Psoas muscle (tissue), 8 donors: ENCODE data around the gene NDUFV1. TPM values are rescaled to one million over a fixed set of nuclear protein-coding genes. Genes with fewer than 3 reads are reported as not detected.

Source experiments
- ATAC-seq, 4 donors: fragments of 200-7000 bp; cut with Tn5 transposase; one replicate each; pipeline ENCODE4 v1.9.1; 2020; ENCODE audit warnings: moderate library complexity in 3 of 4, mild to moderate bottlenecking in 2 of 4
- DNase-seq, 2 donors: peaks; one replicate each; pipeline ENCODE4 v3.0.0-alpha.2; 2020
- H3K27ac ChIP-seq: fragments of 200-600 bp; one replicate; pipeline ENCODE4 v1.8.0; 2022
- H3K27me3 ChIP-seq, 3 donors: fragments of 200-600 bp in 1 of 3; one replicate each; pipeline versions ENCODE4 v1.6.1 to v1.8.0; 2013 to 2022; ENCODE audit warnings: low read length in 2 of 3, mild to moderate bottlenecking in 2 of 3, moderate library complexity in 1 of 3; ENCODE audit not compliant: insufficient read depth in 3 of 3
- H3K36me3 ChIP-seq, 2 donors: fragments of 200-600 bp in 1 of 2; one replicate each; pipeline versions ENCODE4 v1.6.1 to v1.8.0; 2013 to 2022; ENCODE audit warnings: low read depth in 1 of 2, mild to moderate bottlenecking in 1 of 2, moderate library complexity in 1 of 2; ENCODE audit not compliant: insufficient read depth in 1 of 2
- H3K4me1 ChIP-seq: fragments of 200-600 bp; one replicate; pipeline ENCODE4 v1.8.0; 2022
- H3K4me3 ChIP-seq: fragments of 200-600 bp; one replicate; pipeline ENCODE4 v1.8.0; 2022; ENCODE audit warnings: mild to moderate bottlenecking
- H3K9me3 ChIP-seq: fragments of 200-600 bp; one replicate; pipeline ENCODE4 v1.8.0; 2022
- WGBS, 3 donors: extraction: QIAGEN DNeasy Blood & Tissue Kit; methylation state at CpG; one replicate each; pipeline versions ENCODE4 v1.1.6 to v1.1.7; 2013; 5-methylcytosine and 5-hydroxymethylcytosine counted together
- intact Hi-C, 2 donors: fragments of 100-400 bp; cut with DNase I; formaldehyde crosslinking; loops; one replicate each; pipeline versions ENCODE4 v1.11.0 to v1.14.2; 2022
- polyA plus RNA-seq, 3 donors: library from polyadenylated mRNA; stranded (reverse); fragments of 200-250 nt; gene quantifications; one replicate each; pipeline ENCODE4 v1.2.3, GENCODE V29; 2013
- total RNA-seq, 4 donors: library from RNA; stranded (reverse); fragmentation: NEBNext Ultra II Directional in 2 of 4; extraction: Animal tissue kit (Norgen Biotek cat#: 25700) in 2 of 4; gene quantifications; one replicate each; pipeline versions ENCODE4 v1.2.1 to v1.2.4, GENCODE V29; 2021 to 2023
- TF ChIP-seq, protein P1 (sequence below): fragments of 200-600 bp; IDR thresholded peaks from one replicate; pipeline ENCODE4 v1.8.0; 2022; ENCODE audit warnings: antibody characterized with exemption
- donor health status: healthy with polysubstance abuse.
- donor health status: DM: no; HTN: no; CAD: no; lungs with moderate emphysema.
- donor health status: Bipolar disorder and iron deficiency.
- donor health status: healthy.
- donor health status: DM: yes; HTN: yes; CAD: no.
- donor health status: DM: no; HTN: no; CAD: no.
- donor health status: DM: no; HTN: no; CAD: no.
- donor health status: DM: yes; HTN: yes; CAD: no.

Gene NDUFV1
- total and polyA plus RNA-seq, 7 donors, result 248 to 413 (median 332) TPM

DNA sequence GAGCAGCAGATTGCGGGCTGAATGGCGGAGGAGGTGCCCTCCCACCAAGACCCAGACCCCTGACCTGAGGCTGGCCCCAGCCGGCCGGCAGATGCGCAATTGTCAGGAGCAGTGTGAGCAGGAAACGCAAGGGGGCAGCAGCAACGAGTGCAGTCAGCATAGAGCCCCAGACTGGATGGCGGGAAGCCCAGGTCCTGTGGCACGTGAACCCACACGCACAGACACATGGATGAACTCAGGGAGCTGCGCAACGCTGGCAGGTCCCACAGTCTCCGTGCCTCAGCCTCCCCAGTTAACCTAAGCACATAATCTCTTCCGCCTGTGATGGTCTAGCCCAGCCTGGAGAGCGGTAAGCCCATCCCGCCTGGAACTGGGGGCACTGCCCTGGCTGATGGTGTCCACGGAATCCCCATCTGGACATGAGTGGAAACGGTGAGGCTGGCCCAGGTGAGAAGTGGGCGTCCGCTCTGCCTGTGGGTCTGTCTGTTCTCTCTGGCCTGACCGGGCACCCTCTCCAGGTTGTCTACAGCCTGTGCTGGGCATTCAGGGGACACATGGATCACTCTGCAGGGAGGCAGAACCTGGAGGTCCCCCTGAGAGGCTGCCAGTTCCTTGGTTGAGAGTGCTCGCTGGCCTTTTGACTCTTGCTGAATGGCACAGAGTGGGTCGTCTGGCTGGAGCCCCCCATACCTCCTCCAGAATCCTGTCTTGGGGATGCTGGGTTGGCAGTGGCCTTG lies 33.5 kb downstream of the NDUFV1 start:
- peak; percentile 65 to 81 for DNase-seq
- WGBS, 3 donors, result 35 to 43% (median 37%) methylated on average over 22 to 23 of the region's 23 CpGs
- intact Hi-C loops, result no loop called here

DNA sequence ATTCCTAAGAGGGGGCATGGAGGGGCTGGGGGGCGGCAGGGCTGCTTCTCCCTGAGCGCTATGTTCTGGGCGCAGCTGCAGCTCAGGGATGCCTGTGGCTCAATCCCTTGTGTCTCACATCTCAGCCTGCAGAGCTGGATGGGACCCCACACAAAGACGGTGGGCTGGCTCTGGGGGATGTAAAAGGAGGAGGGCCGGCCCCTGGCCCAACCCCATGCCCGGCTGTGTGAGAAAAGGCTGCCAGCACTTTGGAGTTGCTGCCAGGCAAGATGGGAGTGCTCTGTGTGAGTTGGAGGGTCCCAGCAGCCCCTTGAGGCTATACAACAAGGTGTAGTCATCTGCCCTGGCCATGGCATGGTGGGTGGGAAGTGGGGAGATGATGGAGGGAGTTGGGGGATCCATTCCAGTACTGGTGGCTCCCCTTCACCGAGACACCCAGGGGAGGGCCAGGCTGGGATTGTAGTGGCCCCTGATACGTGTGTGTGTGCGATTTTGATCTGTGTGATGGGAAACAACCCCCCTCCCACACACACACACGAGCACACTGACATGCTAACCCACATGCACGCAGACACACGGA lies 34.1 kb downstream of the NDUFV1 start:
- no peaks in the 10 kb centered on the region for H3K4me1 ChIP-seq
- WGBS, 3 donors, result 58 to 68% (median 60%) methylated on average over 12 of the region's 12 CpGs
- H3K4me3 ChIP-seq, result no peak overlapping the region
- H3K9me3 ChIP-seq, result no peaks in the 10 kb centered on the region
- no peak overlapping the region for H3K27ac ChIP-seq
- peaks cover 0 to 17% (median 0%) of the 10 kb centered on the region in 3 donors for H3K27me3 ChIP-seq
- no peak for ATAC-seq
- intact Hi-C loops, result no loop called here
- H3K36me3 ChIP-seq, result no peaks in the 10 kb centered on the region
- DNase-seq, result no peak
- TF ChIP-seq, protein P1, sequence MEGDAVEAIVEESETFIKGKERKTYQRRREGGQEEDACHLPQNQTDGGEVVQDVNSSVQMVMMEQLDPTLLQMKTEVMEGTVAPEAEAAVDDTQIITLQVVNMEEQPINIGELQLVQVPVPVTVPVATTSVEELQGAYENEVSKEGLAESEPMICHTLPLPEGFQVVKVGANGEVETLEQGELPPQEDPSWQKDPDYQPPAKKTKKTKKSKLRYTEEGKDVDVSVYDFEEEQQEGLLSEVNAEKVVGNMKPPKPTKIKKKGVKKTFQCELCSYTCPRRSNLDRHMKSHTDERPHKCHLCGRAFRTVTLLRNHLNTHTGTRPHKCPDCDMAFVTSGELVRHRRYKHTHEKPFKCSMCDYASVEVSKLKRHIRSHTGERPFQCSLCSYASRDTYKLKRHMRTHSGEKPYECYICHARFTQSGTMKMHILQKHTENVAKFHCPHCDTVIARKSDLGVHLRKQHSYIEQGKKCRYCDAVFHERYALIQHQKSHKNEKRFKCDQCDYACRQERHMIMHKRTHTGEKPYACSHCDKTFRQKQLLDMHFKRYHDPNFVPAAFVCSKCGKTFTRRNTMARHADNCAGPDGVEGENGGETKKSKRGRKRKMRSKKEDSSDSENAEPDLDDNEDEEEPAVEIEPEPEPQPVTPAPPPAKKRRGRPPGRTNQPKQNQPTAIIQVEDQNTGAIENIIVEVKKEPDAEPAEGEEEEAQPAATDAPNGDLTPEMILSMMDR, result no peak

More for the DNA sequence above, 33.5 kb downstream of the NDUFV1 start:
- no peak overlapping the region for H3K4me3 ChIP-seq
- no peaks in the 10 kb centered on the region for H3K4me1 ChIP-seq
- no peak overlapping the region for H3K27ac ChIP-seq
- peaks cover 0 to 17% (median 0%) of the 10 kb centered on the region in 3 donors for H3K27me3 ChIP-seq
- TF ChIP-seq, protein P1, result peak; percentile 50
- H3K36me3 ChIP-seq, result no peaks in the 10 kb centered on the region
- ATAC-seq, result peak; percentile 66 to 81 (median 78)
- H3K9me3 ChIP-seq, result no peaks in the 10 kb centered on the region

DNA sequence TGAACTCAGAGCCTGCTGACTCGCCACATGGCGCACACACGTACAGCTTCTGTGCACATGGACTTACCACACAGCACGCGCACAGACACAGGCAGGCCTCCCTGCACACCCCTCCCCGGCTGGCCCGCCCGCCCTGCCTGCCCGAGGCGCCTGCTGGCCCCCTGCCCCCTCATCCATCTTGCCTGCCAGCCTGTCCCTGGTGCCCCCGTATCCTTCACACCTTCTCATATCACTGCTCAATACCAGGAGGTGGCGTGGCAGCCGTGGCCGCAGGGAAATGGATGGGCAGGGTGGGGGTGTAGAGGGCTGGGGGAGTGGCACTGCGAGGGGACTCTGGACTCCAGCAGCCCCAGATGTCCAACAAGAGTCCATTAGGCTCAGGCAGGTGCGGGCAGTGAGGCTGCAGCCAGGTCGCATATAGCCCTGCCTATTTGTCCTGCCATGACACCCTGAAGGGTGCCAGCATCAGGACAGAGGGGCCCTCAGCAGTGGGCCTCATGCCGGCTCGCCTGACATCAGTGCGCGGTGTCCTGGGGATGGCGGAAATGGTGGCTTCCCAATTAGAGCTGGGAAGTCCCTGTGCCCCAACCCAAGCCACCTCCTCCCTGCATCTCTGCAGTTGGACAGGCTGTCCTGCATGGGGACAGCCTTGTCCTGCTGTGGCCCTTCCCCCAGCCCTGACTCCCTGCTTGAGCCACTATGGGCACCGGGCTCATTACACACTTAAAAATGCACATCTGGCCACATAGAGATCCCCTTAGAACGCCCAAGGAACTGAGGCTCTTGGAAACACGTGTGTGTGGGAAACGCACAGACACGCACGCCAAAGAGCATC lies 34.8 kb downstream of the NDUFV1 start:
- peaks cover 0 to 17% (median 0%) of the 10 kb centered on the region in 3 donors for H3K27me3 ChIP-seq
- no peaks in the 10 kb centered on the region for H3K9me3 ChIP-seq
- no peaks in the 10 kb centered on the region for H3K4me1 ChIP-seq
- TF ChIP-seq, protein P1, result no peak
- H3K4me3 ChIP-seq, result no peak overlapping the region
- DNase-seq, result no peak
- no peak overlapping the region for H3K27ac ChIP-seq
- no peaks in the 10 kb centered on the region for H3K36me3 ChIP-seq
- intact Hi-C loops, result no loop called here
- 77% methylated on average over 28 of the region's 28 CpGs for WGBS, 3 donors
- ATAC-seq, result no peak

DNA sequence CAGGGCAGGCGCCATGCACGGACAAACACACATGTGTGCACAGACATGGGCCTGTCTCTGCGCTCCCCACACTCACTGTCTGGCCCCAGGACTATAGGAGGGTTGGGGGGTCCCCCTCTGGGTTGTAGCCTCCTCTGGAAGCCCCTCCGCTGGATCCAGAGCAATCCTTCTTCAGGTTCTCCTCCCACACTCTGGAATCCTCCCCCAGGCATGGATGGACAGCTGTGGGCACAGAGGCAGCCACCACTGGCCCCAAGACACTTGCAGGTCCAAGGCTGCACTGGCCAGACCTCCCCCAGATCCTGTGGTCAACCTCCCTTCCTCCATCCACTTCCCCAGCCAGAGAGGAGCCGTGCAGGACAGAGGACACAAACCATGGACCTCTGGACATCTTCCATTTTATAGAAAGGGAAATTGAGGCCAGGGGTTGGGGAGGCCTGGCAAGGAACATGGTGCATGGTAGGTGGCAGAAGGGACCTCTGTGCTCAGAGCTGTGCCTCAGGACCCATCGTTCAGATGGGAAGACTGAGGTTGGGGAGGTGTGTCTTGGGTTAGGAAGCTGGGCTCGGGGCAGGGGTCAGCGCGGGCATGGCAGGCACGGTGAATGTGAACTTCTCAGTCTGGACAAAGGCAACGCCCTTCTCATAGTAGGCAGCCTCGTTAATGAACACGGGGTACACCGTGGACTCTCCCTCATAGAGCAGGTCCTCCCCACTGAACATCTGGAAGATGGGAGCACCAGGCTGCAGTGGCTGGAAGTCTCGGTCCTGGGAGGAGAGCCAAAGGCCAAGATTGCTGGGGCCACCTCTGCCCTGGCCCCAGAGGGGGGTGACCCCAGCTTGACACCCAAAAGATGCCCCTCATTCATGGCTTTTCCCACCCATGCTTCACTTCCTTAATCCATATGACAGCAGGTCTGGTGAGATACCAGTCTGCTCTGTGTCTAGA lies 35.7 kb downstream of the NDUFV1 start:
- Histone ChIP-seq H3K27ac (no peak overlapping the region), H3K4me1 (no peaks in the 10 kb centered on the region), H3K9me3 (no peaks in the 10 kb centered on the region), H3K27me3 (peaks cover 0 to 23% (median 3%) of the 10 kb centered on the region in 3 donors), H3K36me3 (no peaks in the 10 kb centered on the region), H3K4me3 (no peak overlapping the region)
- TF ChIP-seq, protein P1, result no peak
- ATAC-seq (no peak), DNase-seq (no peak)
- intact Hi-C loops, result no loop called here
- WGBS, 3 donors, result 82 to 87% (median 84%) methylated on average over 15 of the region's 15 CpGs
